Endothelial cell of umbilical vein (primary cell): Measurements from ENCODE around the gene FRS3.

ENCODE experiments used
- GATA2 ChIP-seq: IDR thresholded peaks from 2 replicates; pipeline ENCODE4 v1.7.0; 2011; ENCODE audit warnings: low read depth, mild to moderate bottlenecking, moderate library complexity, mixed read lengths, low read length; ENCODE audit not compliant: insufficient read length, insufficient read depth
- POLR2AphosphoS5 ChIP-seq: IDR thresholded peaks from 2 replicates; pipeline ENCODE4 v1.6.1; 2012; ENCODE audit warnings: low read depth, mild to moderate bottlenecking, control low read depth, low read length, moderate library complexity; ENCODE audit not compliant: insufficient read depth

DNA sequence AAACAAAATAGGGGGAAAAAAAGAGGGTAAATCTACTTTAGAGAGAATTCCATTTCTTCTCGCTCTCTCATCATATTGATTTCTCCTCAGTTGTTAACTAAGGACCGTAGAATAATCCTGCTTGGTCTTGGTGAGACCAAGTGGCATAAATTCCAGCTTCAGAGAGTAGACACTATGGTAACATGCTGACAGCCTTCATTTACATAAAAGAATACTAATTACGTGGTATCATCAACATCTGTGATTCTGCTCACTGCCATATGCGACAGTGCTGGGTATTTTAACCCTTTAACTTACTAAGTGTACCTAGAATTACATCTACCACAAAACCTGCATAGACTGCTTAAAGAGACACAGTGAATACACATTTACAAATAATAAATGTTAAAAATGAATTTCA, 34.9 kb upstream of the FRS3 start:
- TF ChIP-seq GATA2 (no peak), POLR2AphosphoS5 (no peak)
